HG03039 (cell line): ENCODE data around the gene LAS1L.
"Not testable (repeated sequence)": the region's sequence is repeated elsewhere in the genome, so short reads cannot be mapped to it uniquely, and the experiment has no call there.

ENCODE experiments used
- ATAC-seq: cut with Tn5 transposase; IDR thresholded peaks from one replicate; pipeline ENCODE4 v1.9.1; 2021; ENCODE audit warnings: mild to moderate bottlenecking, moderate library complexity; ENCODE audit not compliant: unreplicated experiment

LAS1L gene

DNA sequence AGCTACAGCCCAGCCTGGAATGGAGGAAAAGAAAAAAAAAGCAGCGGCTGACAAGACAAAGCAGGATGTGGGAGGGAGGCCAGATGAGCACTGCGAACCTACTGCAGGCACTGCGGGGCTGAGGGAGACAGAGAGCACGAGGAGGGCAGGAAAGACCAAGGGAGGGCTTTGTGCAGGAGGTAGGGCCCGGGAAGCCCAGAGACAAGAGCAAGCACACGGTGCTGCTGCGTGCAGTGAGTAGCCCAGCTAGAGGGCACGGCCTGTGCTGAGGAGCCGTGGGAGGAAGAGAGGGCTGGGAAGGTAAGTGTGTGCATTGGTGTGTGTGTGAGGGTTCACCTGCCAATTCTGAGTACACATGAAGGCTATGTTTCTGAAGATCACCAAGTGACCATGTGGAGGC lies 15.6 kb downstream of the LAS1L start:
- ATAC-seq: not testable (repeated sequence)

DNA sequence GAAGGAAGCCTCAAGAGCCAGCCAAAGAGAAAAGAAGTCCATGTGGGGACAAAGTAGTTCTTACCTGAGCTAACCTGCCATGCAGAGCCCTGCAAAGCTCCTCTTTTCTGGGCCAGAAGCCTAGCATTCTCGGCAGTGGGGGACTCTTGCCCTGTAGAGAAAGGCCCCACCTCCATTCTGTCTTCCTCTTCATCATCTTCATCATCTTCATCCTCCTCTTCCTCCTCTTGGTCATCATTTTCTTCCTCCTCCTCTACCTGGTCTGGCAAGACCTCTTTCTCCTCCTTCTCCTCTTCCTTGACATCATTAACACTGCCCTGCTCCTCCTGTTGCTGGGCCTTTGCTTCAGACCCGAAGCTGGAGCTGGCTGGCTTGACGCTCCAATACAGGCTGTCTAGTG lies 16.7 kb downstream of the LAS1L start:
- no peak for ATAC-seq

DNA sequence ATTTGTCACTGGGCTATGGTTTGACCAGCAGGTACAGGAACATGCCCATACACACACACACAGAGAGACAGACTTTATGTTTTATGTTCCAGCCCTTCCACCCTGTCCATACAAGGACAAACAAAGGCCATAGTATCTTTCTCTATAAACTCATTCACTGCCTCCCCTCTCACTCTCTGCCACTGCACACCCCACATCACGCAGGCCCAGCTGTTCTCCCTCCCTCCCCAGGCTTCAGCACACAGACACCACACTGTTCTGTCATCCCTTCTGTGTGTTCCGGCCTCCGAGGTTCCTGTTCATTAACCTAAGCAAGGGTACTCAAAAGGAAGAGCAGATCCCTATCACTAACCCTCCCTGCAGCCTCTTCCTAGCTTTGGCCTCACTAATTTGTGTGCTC lies 17.8 kb downstream of the LAS1L start:
- ATAC-seq: no peak

DNA sequence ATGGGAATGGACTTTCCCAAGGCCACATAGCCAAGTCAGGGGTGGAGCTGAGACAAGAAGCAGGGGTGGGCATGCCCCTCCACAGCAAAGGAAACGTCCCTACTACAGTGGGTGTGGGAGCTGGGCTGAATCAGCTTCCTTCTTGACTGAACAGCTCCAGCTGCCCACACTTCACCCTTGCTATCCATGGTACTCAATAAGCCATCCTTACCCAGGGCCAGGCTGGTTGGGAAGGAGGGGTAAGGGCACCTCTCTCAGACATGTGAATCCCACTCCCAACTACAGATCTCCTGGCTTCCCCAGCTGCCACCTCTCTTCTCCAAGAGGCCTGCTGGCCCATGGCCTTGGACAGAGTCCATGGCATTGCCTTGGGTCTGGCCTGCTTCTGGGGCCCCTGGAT lies 21.0 kb downstream of the LAS1L start:
- ATAC-seq: no peak

DNA sequence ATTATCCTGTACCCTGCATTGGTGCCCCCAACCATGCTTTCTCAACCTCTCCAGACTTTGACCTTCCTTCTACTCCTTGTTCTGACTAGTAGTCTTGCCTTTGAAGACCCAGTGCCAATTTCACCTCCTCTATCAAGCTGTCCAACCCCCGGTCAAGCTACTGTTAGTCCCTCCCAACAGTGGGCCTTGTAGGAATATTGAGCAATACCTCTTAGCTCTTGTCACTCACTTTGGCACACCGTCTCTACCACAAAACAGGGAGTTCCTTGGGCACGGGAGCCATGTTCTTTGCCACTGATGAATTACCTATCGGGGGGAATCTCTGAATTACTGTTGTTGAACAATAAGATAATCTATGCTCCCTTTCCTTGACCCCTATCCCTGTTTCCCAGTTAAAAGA lies 25.2 kb downstream of the LAS1L start:
- ATAC-seq: no peak

DNA sequence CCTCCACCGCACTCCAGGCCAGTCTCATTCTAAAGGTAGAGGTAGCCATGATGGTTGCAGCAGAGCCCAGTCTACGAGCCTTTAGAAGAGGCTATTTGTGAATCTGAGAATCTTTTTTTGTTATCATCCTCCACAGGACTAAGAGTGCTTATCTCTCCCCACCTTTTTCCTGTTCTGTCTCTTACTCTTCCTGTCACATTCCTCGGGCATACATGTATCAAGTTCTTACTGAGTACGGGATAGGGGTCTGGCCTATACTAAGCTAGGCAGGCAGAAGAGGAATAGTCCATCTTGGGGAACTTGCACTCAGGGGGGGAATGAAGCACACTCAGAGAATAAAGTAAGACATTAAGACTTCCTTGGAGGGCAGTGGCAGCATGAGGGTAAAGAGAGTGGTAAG lies 25.7 kb downstream of the LAS1L start:
- ATAC-seq: no peak

DNA sequence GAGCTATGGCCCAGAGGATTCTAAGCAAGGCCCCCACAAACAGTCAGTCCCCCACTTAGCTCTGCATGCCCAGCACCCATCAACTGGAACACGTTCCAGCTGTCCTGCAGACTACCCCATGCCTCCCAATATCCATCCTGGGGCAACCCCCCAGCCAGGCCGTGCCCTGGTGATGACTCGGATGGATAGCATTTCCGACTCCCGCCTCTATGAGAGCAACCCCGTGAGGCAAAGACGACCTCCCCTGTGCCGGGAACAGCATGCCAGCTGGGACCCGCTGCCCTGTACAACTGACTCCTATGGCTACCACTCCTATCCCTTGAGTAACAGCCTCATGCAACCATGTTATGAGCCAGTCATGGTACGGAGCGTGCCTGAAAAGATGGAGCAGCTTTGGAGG lies 32.0 kb downstream of the LAS1L start:
- no peak for ATAC-seq

DNA sequence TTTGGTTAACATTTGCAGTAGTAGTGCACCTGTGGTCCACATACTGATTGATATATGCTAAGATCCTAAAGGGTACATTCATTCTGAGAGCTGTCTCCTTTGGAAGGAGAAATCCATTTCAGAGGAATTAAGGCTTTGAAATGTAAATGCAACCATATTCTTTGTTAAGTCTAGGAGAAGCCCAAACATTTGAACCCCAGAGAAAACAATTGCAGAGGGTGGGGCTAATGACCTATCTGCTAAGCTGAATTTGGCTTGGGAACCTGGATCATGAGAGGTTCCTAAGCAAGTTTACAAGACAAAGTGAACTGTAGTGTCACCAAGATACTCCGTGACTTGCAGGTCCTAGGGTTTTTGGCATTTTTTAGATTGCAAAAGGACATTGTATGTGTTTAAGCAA lies 41.2 kb downstream of the LAS1L start:
- no peak for ATAC-seq

DNA sequence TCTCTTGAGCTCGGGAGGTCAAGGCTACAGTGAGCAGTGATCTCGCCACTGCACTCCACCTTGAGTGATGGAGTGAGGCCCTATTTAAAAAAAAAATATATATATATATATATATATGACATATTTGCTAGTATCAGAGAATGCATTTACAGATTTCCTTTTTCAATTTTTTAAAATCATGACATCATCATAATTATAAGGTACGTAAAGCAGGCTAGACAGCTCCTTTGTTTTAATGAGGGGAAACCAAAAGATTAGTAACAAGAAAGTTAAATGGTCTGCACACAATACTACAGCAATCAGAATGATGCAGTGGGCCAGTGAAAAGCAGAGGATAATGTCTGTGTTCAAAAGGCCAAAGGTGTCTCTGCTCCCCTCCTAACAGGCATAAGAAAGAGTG lies 43.0 kb downstream of the LAS1L start:
- ATAC-seq: no peak

DNA sequence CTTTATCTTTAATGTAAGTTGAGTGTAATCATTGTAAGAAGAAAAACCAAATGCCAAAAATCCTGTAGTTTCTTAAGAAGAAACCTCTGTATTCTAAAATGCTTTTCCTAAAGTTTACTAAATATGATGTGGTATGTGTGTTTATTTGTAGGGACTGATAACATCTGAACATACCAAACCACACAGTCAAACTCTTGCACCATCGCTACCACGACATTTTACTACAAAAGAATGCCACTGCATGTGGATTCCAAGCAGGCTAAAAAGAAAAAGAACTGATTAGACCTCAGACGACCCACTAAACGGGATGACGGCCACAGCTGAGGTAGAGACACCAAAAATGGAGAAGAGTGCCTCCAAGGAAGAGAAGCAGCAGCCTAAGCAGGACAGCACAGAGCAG lies 46.1 kb downstream of the LAS1L start:
- ATAC-seq: no peak

DNA sequence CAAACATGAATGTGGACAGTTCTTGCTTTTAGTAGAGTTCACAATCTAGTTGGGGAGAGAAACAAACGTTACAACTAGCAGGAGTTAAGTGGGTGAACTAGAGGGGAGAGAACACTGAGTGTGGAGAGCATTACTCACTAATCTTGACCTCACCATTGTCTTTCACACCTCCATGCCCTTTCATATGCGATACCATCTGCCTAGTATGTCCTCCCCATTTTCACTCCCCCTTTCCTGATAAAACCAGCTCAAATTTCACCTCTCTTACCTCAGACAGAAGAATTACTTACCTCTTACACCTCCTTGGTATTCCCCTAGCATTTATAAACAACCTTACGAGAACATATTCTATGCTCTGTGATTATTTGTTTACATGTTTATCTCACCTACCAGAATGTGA lies 53.6 kb downstream of the LAS1L start:
- no peak for ATAC-seq

DNA sequence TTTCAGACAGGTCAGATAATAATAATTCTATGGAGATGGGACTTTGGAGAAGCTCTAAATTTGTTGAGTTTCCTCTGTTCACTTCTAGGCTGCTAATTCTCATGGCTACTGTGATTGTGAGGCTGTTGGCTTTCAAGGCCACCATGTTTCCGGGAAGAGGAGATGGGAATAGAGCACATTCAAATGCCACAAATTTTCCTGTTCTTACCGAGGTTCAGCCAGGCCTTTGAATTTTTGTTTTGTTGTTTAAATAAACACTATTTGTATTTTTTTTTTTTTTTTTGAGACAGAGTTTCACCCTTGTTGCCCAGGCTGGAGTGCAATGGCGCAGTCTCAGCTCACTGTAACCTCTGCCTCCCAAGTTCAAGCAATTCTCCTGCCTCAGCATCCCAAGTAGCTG lies 55.5 kb downstream of the LAS1L start:
- ATAC-seq: not testable (repeated sequence)

DNA sequence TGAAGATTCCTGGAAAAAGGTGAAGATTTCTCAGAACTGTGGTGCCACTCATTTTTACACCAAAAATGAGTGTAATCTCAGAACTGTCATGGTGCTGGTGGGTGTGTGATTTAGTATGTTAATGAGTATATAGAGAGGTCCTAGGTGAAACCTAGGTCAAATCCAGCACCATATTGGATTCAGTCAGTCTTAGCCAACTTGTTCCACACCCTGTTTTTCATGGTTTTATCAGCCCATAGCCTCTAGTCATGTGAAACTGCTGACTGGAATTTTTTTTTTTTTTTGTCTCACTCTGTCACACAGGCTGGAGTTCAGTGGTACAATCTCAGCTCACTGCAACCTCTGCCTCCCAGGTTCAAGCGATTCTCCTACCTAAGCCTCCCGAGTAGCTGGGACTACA lies 58.0 kb downstream of the LAS1L start:
- ATAC-seq: no peak

DNA sequence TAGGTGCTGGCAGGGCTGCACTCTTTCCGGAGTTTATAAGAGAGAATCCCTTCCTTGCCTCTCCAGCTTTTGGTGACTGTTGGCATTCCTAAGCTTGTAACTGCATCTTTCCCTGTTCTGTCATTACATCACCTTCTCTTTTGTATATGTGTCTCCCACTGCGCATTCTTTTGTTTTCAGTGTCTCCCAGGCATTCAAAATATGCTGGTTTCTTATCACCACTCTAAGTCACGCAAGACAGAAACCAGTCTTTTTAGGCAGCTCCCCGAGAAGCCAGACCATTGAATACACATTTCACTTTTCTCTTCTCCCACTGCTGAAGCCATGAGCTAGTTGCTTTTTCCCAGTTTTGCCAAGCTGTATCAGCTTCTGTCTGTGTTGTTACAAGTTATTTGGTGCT lies 71.0 kb downstream of the LAS1L start:
- no peak for ATAC-seq
